H1 (cell line): Measurements from ENCODE around the gene SEMA5B. TPM values are rescaled to one million over a fixed set of nuclear protein-coding genes. Genes with fewer than 3 reads are reported as not detected.

Source experiments
- E2F6 ChIP-seq: IDR thresholded peaks from 2 replicates; pipeline ENCODE4 v1.6.1; 2012; ENCODE audit warnings: inconsistent platforms
- GABPA ChIP-seq: IDR thresholded peaks from 2 replicates; pipeline ENCODE4 v1.6.1; 2011; ENCODE audit warnings: mild to moderate bottlenecking, low read length, moderate library complexity, borderline replicate concordance; ENCODE audit not compliant: insufficient read depth
- POLR2AphosphoS5 ChIP-seq: IDR thresholded peaks from 2 replicates; pipeline ENCODE4 v1.6.1; 2011; ENCODE audit warnings: low read depth, low read length
- SIN3A ChIP-seq, 2 experiments: IDR thresholded peaks in 1 of 2; conservative IDR thresholded peaks in 1 of 2; 2 replicates each; pipeline ENCODE4 v1.6.1; 2011 to 2012; ENCODE audit warnings: low read length in 2 of 2, improper control_type of control experiment in 1 of 2, low read depth in 1 of 2, mild to moderate bottlenecking in 1 of 2
- SP4 ChIP-seq: IDR thresholded peaks from 2 replicates; pipeline ENCODE4 v1.6.1; 2012; ENCODE audit warnings: low read length, inconsistent platforms
- TAF7 ChIP-seq: optimal IDR thresholded peaks from 2 replicates; pipeline ENCODE3; 2011; ENCODE audit warnings: low read depth, mild to moderate bottlenecking, inconsistent platforms, low read length, moderate library complexity, borderline replicate concordance
- polyA plus RNA-seq, 7 experiments: library from polyadenylated mRNA; depleted of rRNA in 3 of 7; stranded (reverse) in 5 of 7; unstranded in 2 of 7; fragments of >200 nt in 5 of 7; fragments of 200-250 nt in 2 of 7; gene quantifications; 1 replicate in 5 of 7; 2 replicates in 1 of 7; 4 replicates in 1 of 7; pipeline versions ENCODE4 v1.2.1 to v1.2.3, GENCODE V29; 2011 to 2013; ENCODE audit warnings: missing spikeins in 2 of 7, mixed read lengths in 2 of 7
- total RNA-seq: library from RNA; stranded (reverse); fragmentation: NEBNext Ultra II Directional; extraction: Animal tissue kit (Norgen Biotek cat#: 25700); gene quantifications from 2 replicates; pipeline ENCODE4 v1.2.1, GENCODE V29; 2021

Gene SEMA5B
- total and polyA plus RNA-seq, 2 of the 8 experiments (the other 6 are each of a cell fraction or from before 2014, with no cell fraction given) = 13.1 to 22.4 TPM

GRCh38 chr3:122940628-122941086, 86.9 kb downstream of the SEMA5B start (continued):
- no peak for TF ChIP-seq TAF7
- TF ChIP-seq SIN3A (conservative IDR thresholded peaks at IDR 0.05 in 1 of 2, IDR thresholded peaks at IDR 0.05 in 1 of 2; ENCODE audit: low read depth in 1 of 2, low read length in 2 of 2) = no peak
- no peak for TF ChIP-seq GABPA
- no peak for TF ChIP-seq POLR2AphosphoS5
- no peak for TF ChIP-seq SP4
- no peak for TF ChIP-seq E2F6
- TF ChIP-seq, all 59 proteins: peak for 0
